Common myeloid progenitor, CD34-positive (primary cell): ENCODE measurements around the gene MRPS9.
A peak's percentile ranks its signal among the peaks of the same experiment; 100 is the strongest.

Experiments
- CTCF ChIA-PET: fragments of 350-600 bp; sonication (Branson Sonifier 250); formaldehyde crosslinking; loops from one replicate; lab custom pipeline; 2021; ENCODE audit warnings: antibody characterized with exemption; lab: Charles Lee
- POLR2A ChIA-PET: fragments of 350-600 bp; sonication (Branson Sonifier 250); formaldehyde crosslinking; loops from one replicate; lab custom pipeline; 2021; ENCODE audit warnings: antibody characterized with exemption; lab: Charles Lee
- DNase-seq, 3 donors: peaks; one replicate each; pipeline versions ENCODE4 v3.0.0 to v3.0.0-alpha.2; 2013
- H3K27ac ChIP-seq, 2 experiments: 1 replicate in 1 of 2; 2 replicates in 1 of 2; pipeline ENCODE4 v1.7.0; 2013; ENCODE audit warnings: inconsistent platforms in 2 of 2, low read length in 2 of 2, mild to moderate bottlenecking in 2 of 2, low read depth in 1 of 2, moderate library complexity in 1 of 2; ENCODE audit not compliant: severe bottlenecking in 2 of 2, insufficient read depth in 1 of 2, poor library complexity in 1 of 2
- H3K27me3 ChIP-seq, 5 experiments: replicated peaks in 2 of 5; 1 replicate in 3 of 5; 2 replicates in 2 of 5; pipeline versions ENCODE4 v1.6.1 to v1.7.0; 2013; ENCODE audit warnings: low read length in 4 of 5, mild to moderate bottlenecking in 2 of 5, moderate library complexity in 2 of 5, inconsistent platforms in 1 of 5; ENCODE audit not compliant: insufficient read depth in 5 of 5, control insufficient read depth in 4 of 5
- H3K36me3 ChIP-seq, 4 experiments: 1 replicate in 2 of 4; 2 replicates in 2 of 4; pipeline versions ENCODE4 v1.6.1 to v1.7.0; 2013; ENCODE audit warnings: low read length in 3 of 4, control low read depth in 1 of 4, mild to moderate bottlenecking in 1 of 4; ENCODE audit not compliant: control insufficient read depth in 4 of 4, insufficient read depth in 4 of 4
- H3K4me1 ChIP-seq, 4 experiments: 1 replicate in 3 of 4; 2 replicates in 1 of 4; pipeline versions ENCODE4 v1.6.1 to v1.7.1; 2013; ENCODE audit warnings: low read length in 3 of 4, mild to moderate bottlenecking in 3 of 4, control low read depth in 1 of 4, inconsistent platforms in 1 of 4, moderate library complexity in 1 of 4; ENCODE audit not compliant: control insufficient read depth in 4 of 4, insufficient read depth in 4 of 4; ENCODE audit errors: control extremely low read depth in 1 of 4
- H3K4me3 ChIP-seq, 7 experiments: 1 replicate in 4 of 7; 2 replicates in 3 of 7; pipeline versions ENCODE4 v1.5.1 to v1.7.0; 2013; ENCODE audit warnings: mild to moderate bottlenecking in 7 of 7, low read length in 6 of 7, moderate library complexity in 6 of 7, inconsistent platforms in 2 of 7, low read depth in 2 of 7, control low read depth in 1 of 7; ENCODE audit not compliant: insufficient read depth in 4 of 7, control insufficient read depth in 1 of 7; ENCODE audit errors: extremely low read depth in 1 of 7
- H3K9me3 ChIP-seq, 5 experiments: 1 replicate in 4 of 5; 2 replicates in 1 of 5; pipeline versions ENCODE4 v1.6.1 to v1.7.1; 2013; ENCODE audit warnings: low read length in 4 of 5, mild to moderate bottlenecking in 2 of 5, inconsistent platforms in 1 of 5, low read depth in 1 of 5, moderate library complexity in 1 of 5; ENCODE audit not compliant: control insufficient read depth in 4 of 5, insufficient read depth in 2 of 5; ENCODE audit errors: control extremely low read depth in 1 of 5
- WGBS: methylation state at CpG from one replicate; pipeline ENCODE4 v1.1.5; 2013; ENCODE audit not compliant: insufficient coverage; 5-methylcytosine and 5-hydroxymethylcytosine counted together

MRPS9 gene

GRCh38 chr2:105127289-105127915, 89.5 kb downstream of the MRPS9 start:
- H3K4me1 ChIP-seq: peaks cover 0 to 11% (median 0%) of the 10 kb centered on the region in 4 experiments
- no peaks in the 10 kb centered on the region for H3K27me3 ChIP-seq
- CTCF ChIA-PET: interaction anchor here (3.3 kb wide), 1 partner anchor 12 kb away, joined by 18 read pairs; no protein-coding TSS in a partner anchor
- WGBS: 98% methylated on average over 15 of the region's 15 CpGs
- DNase-seq: no peak
- H3K27ac ChIP-seq: no peak overlapping the region
- no peak overlapping the region for H3K4me3 ChIP-seq
- H3K9me3 ChIP-seq: no peaks in the 10 kb centered on the region
- no peaks in the 10 kb centered on the region for H3K36me3 ChIP-seq
- POLR2A ChIA-PET: no interaction called here

- H3K36me3 ChIP-seq: no peaks in the 10 kb centered on the region
- peaks cover 0 to 11% (median 0%) of the 10 kb centered on the region in 4 experiments for H3K4me1 ChIP-seq
- 75% methylated on average over 4 of the region's 5 CpGs for WGBS
- no peak overlapping the region for H3K27ac ChIP-seq
- POLR2A ChIA-PET: no interaction called here
- no peaks in the 10 kb centered on the region for H3K27me3 ChIP-seq
- CTCF ChIA-PET: no interaction called here
- DNase-seq: peak in 2 of 3 donors; percentile 67 to 70
- H3K9me3 ChIP-seq: no peaks in the 10 kb centered on the region
- no peak overlapping the region for H3K4me3 ChIP-seq
Observed at GRCh38 chr2:105129722-105130232, 91.9 kb downstream of the MRPS9 start.

GRCh38 chr2:105130546-105130945, 92.7 kb downstream of the MRPS9 start:
- ChIA-PET CTCF (interaction anchor here (1.1 kb wide), 1 partner anchor 105 kb away, joined by 3 read pairs; no protein-coding TSS in a partner anchor), POLR2A (no interaction called here)
- Histone ChIP-seq H3K36me3 (no peaks in the 10 kb centered on the region), H3K9me3 (no peaks in the 10 kb centered on the region), H3K4me3 (no peak overlapping the region), H3K4me1 (peaks cover 0 to 11% (median 0%) of the 10 kb centered on the region in 4 experiments), H3K27ac (no peak overlapping the region), H3K27me3 (no peaks in the 10 kb centered on the region)
- no peak for DNase-seq

GRCh38 chr2:105134081-105134480, 96.2 kb downstream of the MRPS9 start:
- Histone ChIP-seq H3K4me3 (no peak overlapping the region), H3K9me3 (no peaks in the 10 kb centered on the region), H3K27ac (no peak overlapping the region), H3K36me3 (no peaks in the 10 kb centered on the region), H3K27me3 (peaks cover 0 to 4% (median 0%) of the 10 kb centered on the region in 5 experiments), H3K4me1 (peaks cover 0 to 2% (median 0%) of the 10 kb centered on the region in 4 experiments)
- POLR2A ChIA-PET: no interaction called here
- WGBS: 100% methylated on average over 2 of the region's 3 CpGs
- CTCF ChIA-PET: interaction anchor here (1.3 to 1.4 kb wide), 2 partner anchors 49 to 102 kb away, joined by 3 read pairs; no protein-coding TSS in a partner anchor
- no peak for DNase-seq

GRCh38 chr2:105135436-105135835, 97.6 kb downstream of the MRPS9 start:
- no peaks in the 10 kb centered on the region for H3K36me3 ChIP-seq
- no peak overlapping the region for H3K4me3 ChIP-seq
- DNase-seq: no peak
- ChIA-PET CTCF (interaction anchor here (0.8 kb wide), 1 partner anchor 102 kb away, joined by 3 read pairs; no protein-coding TSS in a partner anchor), POLR2A (no interaction called here)
- 98% methylated on average over 4 of the region's 6 CpGs for WGBS
- no peaks in the 10 kb centered on the region for H3K4me1 ChIP-seq
- no peaks in the 10 kb centered on the region for H3K9me3 ChIP-seq
- peaks cover 0 to 4% (median 0%) of the 10 kb centered on the region in 5 experiments for H3K27me3 ChIP-seq
- H3K27ac ChIP-seq: no peak overlapping the region

- ChIA-PET CTCF (no interaction called here), POLR2A (no interaction called here)
- Histone ChIP-seq H3K4me3 (no peak overlapping the region), H3K36me3 (no peaks in the 10 kb centered on the region), H3K27ac (no peak overlapping the region), H3K27me3 (peaks cover 0 to 4% (median 0%) of the 10 kb centered on the region in 5 experiments), H3K4me1 (no peaks in the 10 kb centered on the region), H3K9me3 (no peaks in the 10 kb centered on the region)
- WGBS: 91% methylated on average over 3 of the region's 4 CpGs
- no peak for DNase-seq
Observed at GRCh38 chr2:105136394-105136793, 98.5 kb downstream of the MRPS9 start.

GRCh38 chr2:105138643-105139042, 100.8 kb downstream of the MRPS9 start:
- ChIA-PET POLR2A (no interaction called here), CTCF (interaction anchor here (1.3 to 1.9 kb wide), 2 partner anchors 20 to 23 kb away, joined by 3 to 8 read pairs; no protein-coding TSS in a partner anchor)
- peaks cover 0 to 17% (median 7%) of the 10 kb centered on the region in 5 experiments for H3K27me3 ChIP-seq
- peaks cover 0 to 4% (median 2%) of the 10 kb centered on the region in 4 experiments for H3K4me1 ChIP-seq
- no peak overlapping the region for H3K27ac ChIP-seq
- H3K4me3 ChIP-seq: no peak overlapping the region
- no peaks in the 10 kb centered on the region for H3K36me3 ChIP-seq
- no peak for DNase-seq
- WGBS: no CpG with 5 or more reads among the region's 5 CpGs
- no peaks in the 10 kb centered on the region for H3K9me3 ChIP-seq
